Dedifferentiated amniotic fluid mesenchymal stem cell (primary cell): Measurements from ENCODE around the gene MROH7.
A peak's percentile ranks its signal among the peaks of the same experiment; 100 is the strongest.

ENCODE experiments used
- DNase-seq: peaks from one replicate; pipeline ENCODE4 v3.0.0-alpha.2; 2016; ENCODE audit errors: extremely low spot score

MROH7 gene

DNA sequence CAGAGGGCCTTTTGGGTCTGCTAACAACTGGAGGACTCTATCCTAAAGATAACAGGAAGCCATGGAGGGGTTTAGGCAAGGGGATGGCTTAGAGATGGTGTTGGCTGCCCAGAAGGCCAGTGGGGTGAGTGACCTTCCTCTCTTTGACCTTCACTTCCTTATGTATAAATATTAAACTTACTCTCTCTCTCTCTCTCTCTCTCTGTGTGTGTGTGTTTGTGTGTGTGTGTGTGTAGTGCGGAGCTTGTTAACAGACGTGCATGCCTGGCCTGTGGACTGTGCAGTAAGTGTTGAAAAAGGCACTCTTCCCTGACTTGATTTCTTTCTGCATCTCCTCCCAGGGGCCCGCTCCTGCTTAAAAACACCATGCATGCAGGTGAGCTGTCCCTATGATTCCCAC lies 10.0 kb downstream of the MROH7 start:
- DNase-seq: no peak

GRCh38 chr1:54652168-54652567 lies 10.6 kb downstream of the MROH7 start:
- no peak for DNase-seq

DNA sequence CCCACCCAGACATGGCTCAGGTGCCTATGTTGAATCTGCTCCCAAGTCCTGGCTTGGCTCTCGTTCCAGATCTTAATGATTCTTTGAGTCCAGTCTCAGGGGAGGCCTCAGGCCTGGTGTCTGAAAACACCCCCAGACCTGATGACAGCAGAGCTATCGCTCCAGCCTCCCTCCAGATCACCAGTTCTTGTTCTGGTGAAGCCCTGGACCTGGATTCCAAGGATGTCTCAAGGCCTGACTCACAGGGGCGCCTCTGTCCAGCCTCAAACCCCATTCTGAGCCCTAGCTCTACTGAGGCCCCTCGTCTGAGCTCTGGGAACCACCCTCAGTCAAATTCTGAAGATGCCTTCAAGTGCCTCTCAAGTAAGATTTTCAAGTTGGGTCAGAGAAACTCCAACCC lies 11.4 kb downstream of the MROH7 start:
- no peak for DNase-seq

DNA sequence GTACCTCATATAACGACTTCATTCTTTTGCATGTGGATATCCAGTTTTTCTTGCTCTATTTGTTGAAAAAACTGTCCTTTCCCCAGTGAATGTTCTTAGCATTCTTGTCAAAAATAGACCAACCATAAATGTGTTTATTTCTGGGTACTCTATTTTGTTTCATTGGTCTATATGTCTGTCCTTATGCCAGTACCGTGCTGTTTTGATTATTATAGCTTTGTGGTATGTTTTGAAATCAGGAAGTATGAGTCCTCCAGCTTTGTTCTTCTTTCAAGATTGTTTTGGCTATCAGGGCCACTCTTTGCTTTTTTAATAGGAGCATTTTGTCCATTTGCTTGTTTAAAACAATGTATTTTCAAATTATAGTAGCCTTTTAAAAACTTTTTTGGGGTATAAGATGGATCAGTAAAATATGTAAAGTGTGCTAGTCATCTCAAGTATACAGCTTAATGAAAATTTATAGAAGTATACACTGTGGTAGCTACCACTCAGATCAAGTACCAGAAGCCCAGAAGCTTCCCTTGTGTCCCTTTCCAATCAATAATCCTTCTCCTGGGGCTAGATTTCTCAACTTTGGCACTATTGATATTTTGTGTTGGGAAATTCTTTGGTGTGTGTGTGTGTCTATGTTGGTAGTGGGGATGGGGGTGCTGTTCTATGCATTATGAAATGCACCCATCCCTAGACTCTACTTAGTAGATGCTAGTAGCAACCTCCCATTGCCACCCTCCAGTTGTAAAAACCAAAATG lies 16.8 kb downstream of the MROH7 start:
- no peak for DNase-seq

DNA sequence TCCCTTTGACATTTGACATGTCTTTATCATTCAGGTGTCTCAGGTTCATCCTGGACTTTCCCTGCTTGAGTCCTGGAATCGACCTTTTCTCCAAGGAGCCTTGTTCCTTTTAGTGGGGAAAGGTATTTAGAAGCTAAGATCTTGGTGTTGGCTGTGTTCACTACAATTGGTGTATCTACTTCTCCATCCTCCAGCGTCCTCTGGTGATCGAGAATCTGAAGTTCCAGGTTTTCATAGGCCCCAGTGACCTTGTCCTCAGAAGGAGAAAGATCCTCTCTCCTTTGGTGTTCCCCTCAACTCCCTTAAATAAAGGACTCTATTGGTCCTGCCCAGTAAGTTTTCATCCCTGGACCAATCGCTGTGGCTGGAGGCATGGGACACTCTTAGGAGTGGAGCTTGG lies 22.1 kb downstream of the MROH7 start:
- DNase-seq: no peak

- no peak for DNase-seq
Observed at GRCh38 chr1:54664364-54664763, 22.8 kb downstream of the MROH7 start.

GRCh38 chr1:54665852-54666251 lies 24.3 kb downstream of the MROH7 start:
- no peak for DNase-seq

- DNase-seq: no peak
Observed at GRCh38 chr1:54666333-54666732, 24.7 kb downstream of the MROH7 start.

DNA sequence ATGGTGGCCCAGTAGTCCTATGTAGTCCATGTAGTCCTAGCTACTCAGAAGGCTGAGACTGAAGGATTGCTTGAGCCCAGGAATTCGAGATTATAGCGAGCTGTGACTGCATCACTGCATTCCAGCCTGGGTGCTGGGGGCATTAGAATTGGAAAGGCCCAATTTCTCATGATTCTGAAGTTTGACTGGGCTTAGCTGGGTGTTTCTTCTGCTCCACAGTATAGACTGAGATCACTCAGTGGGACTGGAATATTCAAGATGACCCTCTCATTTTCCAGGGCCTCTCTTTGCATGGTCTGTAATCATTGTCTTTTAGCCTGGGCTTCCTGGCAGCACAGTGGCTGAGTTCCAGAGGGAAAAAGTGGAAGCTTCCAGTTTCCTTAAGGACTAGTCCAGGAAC lies 26.2 kb downstream of the MROH7 start:
- no peak for DNase-seq

DNA sequence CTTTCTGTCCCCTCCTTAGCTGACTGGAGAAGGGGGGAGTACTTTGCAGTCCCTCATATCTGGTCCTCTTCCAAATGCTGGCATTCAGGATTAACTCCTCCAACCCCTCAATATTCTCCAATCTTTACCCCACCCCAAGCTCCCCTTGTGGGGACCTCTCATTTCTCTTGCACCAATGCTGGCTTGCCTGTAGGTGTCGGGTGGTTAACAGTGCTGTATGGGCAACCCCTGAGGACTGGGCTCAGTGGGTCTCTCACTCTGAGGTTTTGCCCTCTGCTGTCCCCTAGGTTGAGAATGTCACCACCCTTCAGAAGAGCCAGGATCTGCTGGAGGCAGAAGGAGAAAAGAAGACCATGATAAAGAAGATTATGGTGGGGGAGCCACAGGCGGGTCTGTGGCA lies 27.0 kb downstream of the MROH7 start:
- DNase-seq: no peak

DNA sequence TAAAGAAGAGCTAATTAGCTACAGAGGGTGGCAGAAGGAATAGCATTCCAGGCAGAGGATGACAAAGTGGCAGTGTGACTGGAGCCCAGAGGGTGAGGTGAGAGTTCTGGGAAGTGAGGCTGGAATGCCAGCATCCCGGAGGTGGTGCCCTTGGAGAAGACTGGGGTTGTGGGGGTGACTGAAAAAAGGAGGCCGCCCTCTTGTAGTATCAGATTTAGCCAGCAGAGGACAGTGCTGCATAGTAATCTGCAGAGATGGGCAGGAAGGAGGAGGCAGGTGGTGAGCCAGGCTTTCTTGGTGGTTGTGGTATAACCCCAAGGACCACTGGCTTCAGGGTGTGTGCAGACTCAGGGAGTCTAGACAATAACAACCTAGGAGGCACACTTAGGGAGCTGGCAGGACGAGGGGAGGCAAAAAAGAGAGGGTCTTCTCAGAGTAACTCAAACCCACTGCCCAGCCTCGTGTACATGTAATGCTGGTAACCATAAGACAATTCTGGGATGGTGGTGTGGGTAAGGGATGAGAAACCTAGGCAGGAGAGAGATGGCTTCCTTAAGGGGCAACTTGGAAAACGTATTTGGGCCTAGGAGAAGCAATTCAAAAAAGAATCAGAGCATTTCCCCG lies 30.5 kb downstream of the MROH7 start:
- DNase-seq: peak; percentile 23

DNA sequence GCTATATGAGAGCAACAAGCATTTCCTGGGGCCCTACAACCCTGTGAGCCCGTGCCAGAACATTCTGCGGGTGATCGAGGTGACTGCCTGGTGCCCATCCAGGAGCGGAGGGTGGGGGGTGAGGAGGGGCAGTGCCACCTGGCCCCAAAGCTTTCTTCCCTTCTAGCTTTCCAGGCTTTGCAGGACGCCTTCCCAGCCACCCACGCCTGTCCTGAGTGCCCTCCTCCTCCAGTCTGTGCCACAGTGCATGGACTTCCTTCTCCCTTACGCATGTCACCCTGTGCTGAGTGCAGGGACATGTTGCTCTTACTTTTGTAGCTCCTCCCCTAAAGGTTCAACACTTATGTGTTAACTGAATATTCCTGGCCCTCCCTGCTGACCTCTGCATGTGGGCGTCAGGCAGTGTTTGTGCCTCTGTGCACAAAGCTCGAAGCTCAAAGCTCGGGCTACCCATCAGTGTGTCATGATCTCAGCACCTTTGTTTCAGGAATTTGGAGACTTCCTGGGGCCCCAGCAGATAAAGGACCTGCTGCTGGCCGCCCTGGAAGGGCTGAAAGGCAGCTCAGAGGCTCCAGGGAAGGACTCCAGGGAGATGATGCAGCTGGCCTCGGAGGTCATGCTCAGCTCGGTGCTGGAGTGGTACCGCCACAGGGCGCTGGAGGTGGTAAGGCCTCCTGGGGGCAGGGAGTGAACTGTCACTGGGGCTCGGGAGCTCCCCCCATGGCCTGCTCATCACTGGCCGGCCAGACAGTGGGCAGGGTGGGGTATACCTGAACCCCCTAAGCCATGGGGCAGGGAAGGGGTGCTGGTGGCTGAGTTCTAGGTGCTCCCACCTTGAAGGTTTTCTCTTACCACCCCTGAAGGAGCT lies 37.4 kb downstream of the MROH7 start:
- no peak for DNase-seq

GRCh38 chr1:54679706-54680105 lies 38.1 kb downstream of the MROH7 start:
- no peak for DNase-seq

GRCh38 chr1:54680387-54680786 lies 38.8 kb downstream of the MROH7 start:
- no peak for DNase-seq

- no peak for DNase-seq
Observed at GRCh38 chr1:54681358-54681757, 39.8 kb downstream of the MROH7 start.

DNA sequence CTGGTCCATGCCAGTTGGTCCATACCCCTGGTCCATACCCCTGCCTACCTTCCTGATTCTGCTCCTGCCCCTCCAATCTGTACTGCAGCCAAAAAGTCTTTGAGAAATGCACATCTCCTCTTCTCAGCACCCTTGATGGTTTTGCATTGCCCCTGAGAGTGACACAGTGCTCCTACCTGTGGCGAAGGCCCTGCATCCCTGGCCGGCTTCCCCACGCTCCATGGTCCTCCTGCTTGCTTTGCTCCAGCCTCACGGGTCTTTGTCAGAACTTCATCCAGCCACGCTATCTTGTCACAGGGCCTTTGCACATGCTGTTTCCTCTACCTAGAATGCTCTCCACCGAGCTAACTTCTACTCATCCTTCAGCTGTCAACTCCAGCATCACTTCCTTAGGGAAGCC lies 41.9 kb downstream of the MROH7 start:
- DNase-seq: no peak

DNA sequence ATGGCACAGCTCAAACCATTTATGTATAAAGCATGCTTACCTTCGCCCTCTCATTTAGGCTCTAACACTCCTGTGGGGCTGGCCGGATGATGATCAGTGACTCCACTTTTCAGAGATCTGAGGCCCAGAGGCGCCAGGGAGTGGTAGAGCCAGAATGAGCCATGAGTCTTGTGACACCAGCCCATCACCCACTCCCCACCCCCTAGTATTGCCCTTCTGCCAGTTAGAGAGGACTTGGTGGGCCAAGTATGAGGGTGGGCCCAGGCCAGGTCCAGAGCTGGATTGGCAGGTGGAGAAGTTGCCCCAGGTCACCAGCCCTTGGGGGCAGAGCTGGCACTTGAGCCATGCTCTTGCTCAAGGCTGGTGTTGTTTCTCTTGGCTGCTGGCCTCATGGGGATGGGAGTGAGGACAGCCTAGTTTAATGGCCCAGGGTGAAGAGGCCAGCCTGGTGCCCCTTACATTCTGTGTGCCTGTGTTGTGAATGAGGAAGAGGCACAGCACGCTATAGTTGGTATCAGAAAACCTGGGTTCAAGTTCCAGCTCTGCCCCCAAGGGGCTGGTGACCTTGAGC lies 43.8 kb downstream of the MROH7 start:
- no peak for DNase-seq

DNA sequence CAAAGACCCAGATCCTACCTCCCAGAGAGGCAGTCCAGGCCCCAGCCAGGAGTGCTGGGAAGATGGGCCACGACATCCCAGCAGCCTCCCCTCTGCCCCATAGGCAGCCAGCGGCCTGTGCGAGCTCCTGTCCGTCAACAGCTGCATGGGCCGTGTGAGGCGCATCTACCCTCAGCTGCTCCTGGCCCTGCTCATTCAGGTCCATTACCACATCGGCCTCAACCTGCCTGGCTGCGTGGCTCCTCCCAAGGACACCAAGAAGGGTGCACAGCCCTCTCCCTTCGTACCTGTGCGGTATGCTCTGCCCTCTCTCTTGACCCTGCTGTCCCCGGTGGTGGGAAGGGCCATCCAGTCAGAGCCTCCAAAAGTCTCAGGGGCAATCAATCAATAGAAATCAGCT lies 44.6 kb downstream of the MROH7 start:
- DNase-seq: no peak

DNA sequence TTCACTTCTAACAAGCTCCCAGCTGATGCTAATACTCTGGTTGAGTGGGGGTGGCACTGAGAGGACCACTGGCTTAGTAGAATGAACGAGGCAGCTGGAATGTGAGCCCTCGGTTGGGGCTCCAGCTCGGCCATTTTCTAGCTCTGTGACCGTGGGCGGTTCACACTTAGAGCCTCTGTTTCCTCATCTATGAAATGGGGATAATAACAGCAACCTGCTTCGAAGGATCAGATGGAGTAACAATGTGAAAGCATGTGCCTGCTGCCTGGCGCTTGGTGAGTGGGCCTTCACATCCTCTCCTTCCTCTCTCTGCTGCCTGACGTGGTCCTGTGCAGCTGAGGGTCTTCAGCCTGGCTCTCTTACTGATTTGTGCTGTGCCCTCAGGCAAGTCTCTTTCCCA lies 53.2 kb downstream of the MROH7 start:
- DNase-seq: no peak

GRCh38 chr1:54695221-54695620 lies 53.6 kb downstream of the MROH7 start:
- peak; percentile 11 for DNase-seq

DNA sequence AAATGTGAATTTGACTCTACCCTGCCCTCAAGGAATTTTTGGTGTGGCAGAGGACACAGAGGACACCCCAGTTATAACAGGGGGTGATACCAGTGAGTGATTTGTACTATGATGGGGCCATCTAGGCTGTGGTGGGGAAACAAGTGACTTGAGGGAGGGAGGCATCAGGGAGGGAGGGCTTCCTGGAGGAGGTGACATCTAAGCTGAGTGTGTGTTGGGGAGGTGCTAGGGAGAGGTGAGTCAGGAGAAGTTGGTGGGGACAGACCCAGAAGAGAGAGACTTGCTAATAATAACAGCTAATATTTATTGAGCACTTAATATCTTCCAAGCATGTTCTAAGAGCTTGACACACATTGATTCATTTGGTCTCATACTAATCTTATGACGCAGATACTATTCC lies 54.2 kb downstream of the MROH7 start:
- peak; percentile 12 for DNase-seq

- no peak for DNase-seq
Observed at GRCh38 chr1:54696262-54696661, 54.7 kb downstream of the MROH7 start.
